K562 (cell line): ENCODE results near the gene CSAD. TPM values are rescaled to one million over a fixed set of nuclear protein-coding genes. Genes with fewer than 3 reads are reported as not detected.

Experiments used
- PRDM10 ChIP-seq: fragments of 450-650 bp; IDR thresholded peaks from 2 replicates; pipeline ENCODE4 v1.6.1; 2018; ENCODE audit not compliant: partially characterized antibody
- VEZF1 ChIP-seq: fragments of 200-800 bp; sonication (Bioruptor generic); IDR thresholded peaks from 2 replicates; pipeline ENCODE4 v1.6.1; 2017; ENCODE audit warnings: missing genetic modification characterization, missing compliant biosample characterization
- polyA plus RNA-seq, 8 experiments: library from polyadenylated mRNA; depleted of rRNA in 4 of 8; stranded (reverse) in 5 of 8; unstranded in 3 of 8; fragments of >200 nt; fragmentation: Nextera tagmentation in 2 of 8; fragmentation: Illumina TruSeq in 1 of 8; extraction: Ambion mirVana in 2 of 8; extraction: Trizol in 1 of 8; gene quantifications; 2 replicates each; pipeline versions ENCODE4 v1.2.1 to v1.2.3, GENCODE V29; 2011 to 2014; ENCODE audit warnings: inconsistent platforms in 1 of 8, missing spikeins in 1 of 8
- total RNA-seq, 7 experiments: library from RNA; depleted of rRNA in 6 of 7; stranded (reverse); fragments of >200 nt in 6 of 7; fragmentation: Illumina TruSeq in 2 of 7; extraction: Trizol in 2 of 7; gene quantifications; 2 replicates each; pipeline versions ENCODE4 v1.2.1 to v1.2.3, GENCODE V29; 2011 to 2021; ENCODE audit warnings: low replicate concordance in 1 of 7

CSAD gene
- total and polyA plus RNA-seq, 9 of the 15 experiments (the other 6 are each of a cell fraction or from before 2014, with no cell fraction given) = 1.8 to 19.6 (median 8.1) TPM

GRCh38 chr12:53224061-53224896 lies 43.6 kb upstream of the CSAD start (continued):
- TF ChIP-seq PRDM10 = peak; percentile 62
- peak; percentile 33; the same call in 1 of the 2 replicates for TF ChIP-seq VEZF1 (CRISPR knock-in tag)
